HEK293T (cell line): ENCODE data around the gene ADSL.

Experiments
- FOXK2 ChIP-seq: fragments of 450-650 bp; IDR thresholded peaks from 2 replicates; pipeline ENCODE4 v1.6.1; 2016; ENCODE audit warnings: mild to moderate bottlenecking
- HDGF ChIP-seq: fragments of 450-650 bp; IDR thresholded peaks from 2 replicates; pipeline ENCODE4 v1.6.1; 2017; ENCODE audit warnings: antibody characterized with exemption, borderline replicate concordance
- SUZ12 ChIP-seq: fragments of 450-650 bp; IDR thresholded peaks from 2 replicates; pipeline ENCODE4 v1.6.1; 2016; ENCODE audit warnings: mild to moderate bottlenecking
- ZNF384 ChIP-seq: fragments of 450-650 bp; IDR thresholded peaks from 2 replicates; pipeline ENCODE4 v1.6.1; 2016

- TF ChIP-seq ZNF384 (no peak), HDGF (no peak), SUZ12 (no peak), FOXK2 (no peak)
Measured at GRCh38 chr22:40374567-40374966, 28.3 kb downstream of the ADSL start.
